Measurements from ENCODE around the gene PHLPP1.

Gene PHLPP1

DNA sequence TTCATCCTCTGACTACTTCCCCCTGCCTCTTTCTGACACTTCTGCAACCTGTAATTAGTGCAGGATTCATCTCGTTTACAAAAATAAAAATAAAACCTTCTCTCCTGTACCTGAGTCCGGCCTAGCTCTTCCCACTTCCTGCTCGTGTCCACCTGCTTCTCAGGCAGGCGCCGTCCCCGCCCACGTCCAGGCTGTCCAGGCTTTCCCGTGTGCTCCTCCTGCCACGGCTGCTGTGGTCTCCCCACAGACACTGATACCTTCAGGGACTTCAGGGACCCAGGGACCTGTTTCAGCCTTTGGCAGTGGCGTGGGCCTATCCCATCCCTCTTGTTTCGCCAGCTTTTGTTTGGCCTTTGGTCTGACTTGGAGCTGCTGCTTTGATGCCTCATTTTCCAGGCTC, 272.5 kb downstream of the PHLPP1 start:
- no peak for DNase-seq

DNA sequence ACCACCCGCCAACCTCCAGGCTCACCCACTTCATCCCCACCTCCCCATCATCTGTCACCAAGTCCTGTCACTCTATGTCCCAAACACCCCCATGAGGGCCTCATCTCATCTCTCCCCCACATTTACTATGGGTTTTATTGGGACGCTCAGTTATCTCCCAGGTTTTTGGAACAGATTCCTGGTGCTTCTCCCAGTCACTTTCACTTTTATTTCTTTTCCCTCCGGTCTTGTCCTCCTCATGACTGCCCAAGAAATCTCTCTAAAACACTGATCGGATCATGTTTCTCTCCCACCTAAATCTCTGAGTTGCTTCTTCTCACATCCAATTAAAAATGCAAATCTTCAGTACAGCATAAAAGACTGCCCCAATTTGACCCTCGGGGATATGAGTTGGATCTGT, 273.1 kb downstream of the PHLPP1 start:
- no peak for DNase-seq

DNA sequence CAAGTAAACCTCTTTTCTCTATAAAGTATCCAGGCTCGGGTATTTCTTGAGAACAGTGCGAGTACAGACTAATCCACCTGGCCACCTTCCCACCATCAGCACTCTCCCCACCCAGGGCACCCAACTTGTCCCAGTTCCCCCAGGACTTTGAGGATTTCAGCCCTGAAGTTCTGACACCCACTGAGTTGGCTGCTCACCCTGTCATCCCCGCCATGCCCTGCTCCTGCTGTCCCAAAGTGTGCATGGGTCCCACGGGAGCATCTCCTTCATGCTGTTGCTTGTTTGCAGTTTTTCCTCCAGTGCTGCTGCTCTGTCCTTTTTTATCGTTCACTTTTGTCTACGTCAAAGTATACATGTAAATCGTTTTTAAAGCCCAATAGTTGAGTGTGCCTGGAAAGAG, 273.9 kb downstream of the PHLPP1 start:
- no peak for DNase-seq

DNA sequence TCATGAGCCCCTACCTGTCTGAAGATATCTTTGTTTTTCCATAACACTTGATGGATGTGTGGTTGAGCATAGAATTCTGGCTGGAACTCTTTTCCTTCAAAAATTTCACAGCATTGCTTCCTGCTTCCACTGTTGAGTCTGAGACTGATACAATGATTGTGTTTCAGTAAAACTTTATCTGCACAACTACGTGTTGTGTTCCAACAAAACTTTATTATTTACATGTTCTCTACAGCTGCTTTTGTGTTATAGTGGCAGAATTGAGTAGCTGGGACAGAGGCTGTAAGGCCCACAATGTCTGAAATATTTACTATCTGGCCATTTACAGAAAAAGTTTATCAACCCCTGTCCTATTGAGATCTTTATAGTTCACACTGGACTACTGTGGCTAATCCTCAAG, 275.3 kb downstream of the PHLPP1 start:
- no peak for DNase-seq

DNA sequence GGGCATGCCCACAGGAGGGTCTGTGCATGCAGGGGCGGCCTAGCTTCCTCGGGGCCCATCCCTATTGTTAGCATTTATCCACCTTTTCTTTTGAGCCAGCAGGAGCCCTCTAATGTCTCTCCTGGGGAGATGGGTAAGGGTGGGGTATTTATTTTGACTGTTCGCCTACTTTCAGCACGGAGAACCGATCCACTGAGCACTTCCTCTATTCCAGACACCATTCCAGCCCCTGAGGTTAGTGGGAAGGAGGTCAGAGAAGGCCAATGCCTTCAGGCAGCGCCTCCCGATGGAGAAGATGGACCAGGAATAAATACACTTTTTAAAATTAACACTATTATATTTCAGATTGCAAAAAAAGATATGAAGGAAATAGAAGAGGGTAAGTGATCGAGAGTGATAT, 276.0 kb downstream of the PHLPP1 start:
- DNase-seq, result no peak

DNA sequence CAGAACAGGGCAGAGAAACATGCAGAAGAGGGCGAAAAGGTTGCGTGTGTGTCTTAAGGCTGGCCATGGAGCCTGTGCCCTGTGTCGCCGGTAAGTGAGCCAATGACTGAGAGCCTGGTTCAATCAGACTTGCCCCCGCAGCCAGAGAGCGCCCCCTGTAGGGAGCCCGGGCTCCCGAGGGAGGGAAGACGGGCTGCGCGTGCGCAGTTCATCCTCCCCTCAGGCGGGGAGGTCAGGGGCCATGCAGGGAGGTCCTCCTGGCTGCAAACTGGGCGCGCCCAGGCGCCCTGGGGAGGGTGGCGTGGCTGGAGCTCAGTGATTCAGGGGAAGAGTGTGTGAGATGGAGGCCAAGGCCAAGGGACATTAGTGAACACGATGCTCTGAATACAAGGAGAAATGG, 276.6 kb downstream of the PHLPP1 start:
- no peak for DNase-seq

DNA sequence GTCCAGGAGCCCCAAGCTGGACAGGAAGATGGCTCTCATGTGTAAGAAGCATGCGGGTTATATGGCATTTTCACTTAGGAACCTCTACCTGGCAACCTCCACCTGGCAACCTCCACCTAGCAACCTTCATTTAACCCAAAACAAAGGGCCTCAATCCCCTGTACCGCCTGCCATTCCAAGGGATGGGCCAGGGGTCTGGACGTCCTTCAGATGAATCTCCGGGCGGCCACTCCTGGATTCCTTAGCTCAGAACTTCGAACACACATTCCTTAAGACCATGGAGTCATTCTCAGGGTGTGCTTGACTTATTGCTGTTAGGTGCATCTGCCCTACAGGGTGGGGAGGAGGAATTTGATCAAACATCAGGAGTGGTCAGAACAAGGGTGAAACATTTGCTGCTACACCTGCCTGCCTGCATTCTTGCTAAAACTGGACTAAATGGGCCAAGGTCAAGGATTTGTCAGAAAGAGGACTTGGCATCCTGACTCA, 277.6 kb downstream of the PHLPP1 start:
- DNase-seq, result no peak

DNA sequence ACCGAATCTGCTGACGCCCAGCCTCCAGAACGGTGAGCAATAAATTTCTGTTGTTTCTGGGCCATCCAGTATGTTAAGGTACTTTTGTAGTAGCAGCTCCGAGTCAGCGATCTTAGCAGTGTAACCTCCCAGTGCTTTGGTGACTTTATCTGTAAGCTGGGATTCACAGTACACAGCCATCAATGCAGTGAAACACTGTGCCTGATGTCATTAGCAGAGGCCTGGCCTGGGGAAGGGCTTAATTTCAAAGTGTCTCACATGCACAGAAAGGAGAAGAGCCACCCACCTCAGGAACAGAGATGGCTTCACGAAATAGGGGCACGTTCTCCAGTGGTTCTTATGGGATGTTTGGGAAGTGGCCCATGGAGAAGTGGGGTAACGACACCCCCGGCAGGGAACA, 281.2 kb downstream of the PHLPP1 start:
- DNase-seq, result no peak

DNA sequence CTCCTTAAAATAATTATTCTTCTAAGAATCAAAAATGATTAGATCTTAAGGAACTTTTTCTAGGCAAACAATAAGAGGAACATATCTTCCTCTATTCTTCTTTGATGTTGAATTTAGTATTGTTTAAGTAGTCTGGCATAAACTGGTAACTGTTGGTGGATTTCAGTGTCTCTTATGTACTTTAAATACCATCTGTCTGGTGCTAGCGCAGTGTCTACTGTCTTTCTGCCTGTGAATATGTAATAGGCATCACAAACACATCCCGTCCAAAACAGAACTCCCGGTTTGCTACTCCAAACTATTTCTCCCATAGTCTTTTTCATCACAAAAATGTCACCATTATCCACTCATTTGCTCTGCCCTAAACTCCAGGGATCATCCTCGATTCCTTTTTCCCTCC, 281.7 kb downstream of the PHLPP1 start:
- DNase-seq, result no peak

DNA sequence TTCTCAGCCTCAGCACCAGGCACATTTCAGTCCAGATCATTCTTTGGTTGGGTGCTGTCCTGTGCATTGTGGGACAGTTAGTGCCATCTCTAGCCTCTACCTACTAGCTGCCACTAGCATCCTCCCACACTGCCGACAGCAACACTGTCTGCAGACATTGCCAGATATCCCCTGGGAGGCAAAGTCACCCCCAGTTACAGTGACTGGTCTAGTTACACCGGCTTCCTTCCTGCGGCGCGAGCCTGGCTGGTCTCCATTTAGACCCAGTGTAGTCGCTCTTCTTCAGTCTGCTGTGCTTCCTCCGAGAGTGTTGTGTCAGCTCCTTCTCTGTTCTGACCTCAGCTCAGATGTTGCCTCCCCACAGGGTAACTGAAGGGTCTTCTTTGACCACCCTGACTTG, 283.1 kb downstream of the PHLPP1 start:
- no peak for DNase-seq

DNA sequence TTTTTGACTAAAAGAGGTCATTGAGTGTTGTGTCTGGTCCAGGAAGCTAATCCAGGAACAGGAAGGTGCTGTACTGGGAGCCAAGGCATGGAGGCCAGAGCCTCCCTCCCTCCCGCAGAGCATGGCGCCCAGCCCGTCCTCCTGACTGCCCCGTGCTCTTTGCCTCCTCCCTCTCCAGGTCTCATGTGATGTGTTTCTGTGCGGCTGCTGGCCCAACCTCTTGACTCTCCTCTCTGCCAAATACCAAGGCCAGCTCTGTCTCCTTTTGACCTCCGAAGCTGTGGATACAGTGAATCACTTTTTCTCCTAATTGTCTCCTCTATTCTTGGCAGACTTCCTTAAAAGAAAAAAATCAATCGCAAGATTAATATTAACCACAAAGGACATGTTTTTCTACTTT, 284.1 kb downstream of the PHLPP1 start:
- no peak for DNase-seq

DNA sequence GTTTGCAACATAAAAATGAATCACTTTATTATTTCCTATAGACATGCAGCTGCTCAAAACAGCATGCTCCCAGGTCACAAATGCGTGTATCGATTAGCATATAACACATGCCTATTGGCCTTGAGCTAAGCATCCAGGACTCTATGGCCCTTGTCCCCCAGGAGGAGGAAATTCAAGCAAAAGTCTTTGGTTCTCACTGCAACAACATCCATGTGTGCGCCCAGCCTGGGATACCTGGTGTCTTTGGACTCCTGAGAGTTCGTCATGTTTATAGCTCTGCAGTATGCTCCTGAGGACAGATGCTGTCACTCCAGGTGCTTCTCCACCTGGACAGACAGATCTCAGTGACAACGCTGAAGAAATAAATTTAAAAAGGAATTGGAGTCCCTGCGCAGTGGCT, 284.6 kb downstream of the PHLPP1 start:
- no peak for DNase-seq

DNA sequence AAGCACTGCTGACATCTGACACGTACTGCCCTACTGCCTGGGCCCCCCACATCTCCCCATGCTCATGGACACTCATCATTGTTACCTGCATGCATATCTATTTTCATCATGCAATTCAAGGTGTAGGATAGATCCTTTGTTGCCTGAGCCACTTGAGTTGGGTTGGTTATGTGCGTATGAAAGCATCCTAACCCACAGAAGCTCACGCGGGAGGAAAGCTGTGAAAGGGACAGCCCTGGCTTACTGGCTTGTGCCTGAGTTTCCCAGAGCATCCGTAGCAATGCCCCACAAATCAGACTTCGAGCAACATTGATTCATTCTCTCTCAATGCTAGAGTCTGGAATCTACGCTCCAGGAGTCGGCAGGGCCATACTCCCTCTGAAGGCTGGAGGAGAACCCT, 285.5 kb downstream of the PHLPP1 start:
- DNase-seq, result no peak

DNA sequence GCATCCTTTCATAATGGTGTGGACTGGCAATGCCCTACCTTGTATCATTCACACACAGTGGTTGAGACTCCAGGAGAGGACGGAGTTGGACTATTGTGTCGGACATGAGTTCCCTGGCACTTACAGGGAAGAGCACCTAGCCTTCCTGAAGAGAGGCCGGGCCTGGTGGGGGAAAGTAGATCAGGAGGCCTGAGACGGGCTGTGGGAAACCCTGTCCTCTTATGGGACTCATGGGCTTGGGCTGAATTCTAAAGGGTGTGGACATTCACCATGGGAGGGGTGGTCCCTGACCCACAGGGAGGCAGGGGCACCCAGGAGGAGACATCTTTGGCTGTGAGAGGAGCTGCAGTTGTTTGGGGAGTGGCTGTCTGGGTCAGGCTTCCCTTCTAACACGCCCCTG, 286.5 kb downstream of the PHLPP1 start:
- DNase-seq, result no peak

DNA sequence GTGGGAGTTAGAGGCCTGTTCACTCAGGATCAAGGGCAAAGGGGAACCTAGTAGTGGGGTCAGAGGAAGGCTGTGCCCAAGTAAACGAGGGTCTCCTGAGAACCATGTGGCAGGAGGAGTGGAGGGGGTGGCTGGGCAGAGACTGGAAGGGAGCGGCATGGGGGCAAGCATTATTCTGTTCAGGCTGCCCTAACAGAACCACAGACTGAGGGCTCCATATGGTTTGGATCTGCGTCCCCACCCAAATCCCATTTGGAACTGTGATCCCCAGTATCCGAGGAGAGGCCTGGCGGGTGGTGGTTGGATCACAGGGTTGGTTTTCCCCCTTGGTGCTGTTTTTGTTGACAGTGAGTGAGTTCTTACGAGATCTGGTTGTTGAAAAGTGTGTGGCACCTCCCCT, 287.0 kb downstream of the PHLPP1 start:
- DNase-seq, result no peak

DNA sequence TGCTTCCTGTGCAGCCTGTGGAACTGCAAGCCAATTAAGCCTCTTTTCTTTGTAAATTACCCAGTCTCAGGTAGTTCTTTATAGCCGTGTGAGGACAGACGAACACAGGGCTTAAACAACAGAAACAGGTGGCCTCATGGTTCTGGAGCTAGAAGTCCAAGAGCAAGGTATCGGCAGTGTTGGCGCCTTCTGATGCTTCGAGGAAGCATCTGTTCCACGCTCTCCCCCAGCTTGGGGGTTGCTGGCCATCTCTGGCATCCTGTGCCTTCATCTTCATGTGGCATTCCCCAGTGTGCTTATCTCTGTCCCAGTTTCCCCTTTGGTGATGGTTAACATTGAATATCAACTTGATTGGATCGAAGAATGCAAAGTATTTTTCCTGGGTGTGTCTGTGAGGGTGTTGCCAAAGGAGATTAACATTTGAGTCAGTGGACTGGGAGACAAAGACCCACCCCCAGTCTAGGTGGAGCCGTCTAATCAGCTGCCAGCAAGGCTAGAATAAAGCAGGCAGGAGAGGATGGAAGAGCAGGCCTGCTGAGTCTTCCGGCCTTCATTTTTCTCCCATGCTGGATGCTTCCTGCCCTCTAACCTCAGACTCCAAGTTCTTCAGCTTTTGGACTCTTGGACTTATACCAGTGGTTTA, 287.6 kb downstream of the PHLPP1 start:
- no peak for DNase-seq

DNA sequence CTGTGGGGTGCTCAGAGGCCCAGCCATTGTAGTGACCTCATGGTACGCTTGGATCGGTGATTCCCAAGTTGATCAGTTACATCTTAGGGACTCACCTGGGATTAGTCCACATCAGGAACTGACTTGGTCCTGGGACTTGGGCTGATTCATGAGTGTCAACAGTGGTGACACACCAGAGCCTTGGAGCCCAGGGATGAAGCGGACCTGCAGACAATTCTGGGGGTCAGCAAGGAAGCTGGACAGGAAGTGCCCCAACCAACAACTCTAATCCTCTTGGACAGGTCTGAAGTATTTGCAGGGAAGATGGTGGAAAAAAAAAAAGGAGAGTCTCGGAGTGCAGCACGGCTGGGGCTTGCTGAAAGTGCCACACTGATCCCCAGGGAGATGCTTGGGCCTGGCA, 288.6 kb downstream of the PHLPP1 start:
- no peak for DNase-seq

DNA sequence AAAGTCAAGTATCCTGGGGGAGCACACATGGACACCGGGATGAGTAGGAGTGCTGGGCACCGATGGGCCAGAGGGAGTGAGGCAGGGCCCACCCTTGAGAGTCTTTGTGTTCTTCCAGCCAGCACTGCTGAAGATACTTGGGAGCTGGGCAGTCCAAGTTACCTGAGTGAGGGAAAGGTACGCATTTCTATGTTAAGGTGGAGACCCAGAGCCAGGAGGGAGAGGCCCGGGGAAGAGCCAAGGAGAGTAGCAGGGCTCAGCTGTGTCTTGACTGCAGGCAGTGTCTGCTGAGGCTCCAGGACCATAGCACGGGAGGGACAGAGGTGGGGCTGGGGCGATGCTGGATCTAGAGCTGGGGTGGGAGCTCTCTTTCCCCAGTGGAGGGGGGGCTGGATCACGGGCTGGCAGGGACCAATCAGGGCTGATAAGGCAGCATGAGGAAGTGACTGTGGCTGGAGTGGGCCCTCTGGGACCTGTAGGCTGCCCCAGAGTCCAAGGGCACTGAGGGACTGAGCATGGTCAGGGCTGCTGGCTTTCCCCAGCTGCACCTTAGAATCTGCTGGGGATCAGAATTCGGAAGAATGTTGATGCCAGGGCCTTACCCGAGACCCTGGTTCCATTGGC, 289.2 kb downstream of the PHLPP1 start:
- DNase-seq, result no peak

DNA sequence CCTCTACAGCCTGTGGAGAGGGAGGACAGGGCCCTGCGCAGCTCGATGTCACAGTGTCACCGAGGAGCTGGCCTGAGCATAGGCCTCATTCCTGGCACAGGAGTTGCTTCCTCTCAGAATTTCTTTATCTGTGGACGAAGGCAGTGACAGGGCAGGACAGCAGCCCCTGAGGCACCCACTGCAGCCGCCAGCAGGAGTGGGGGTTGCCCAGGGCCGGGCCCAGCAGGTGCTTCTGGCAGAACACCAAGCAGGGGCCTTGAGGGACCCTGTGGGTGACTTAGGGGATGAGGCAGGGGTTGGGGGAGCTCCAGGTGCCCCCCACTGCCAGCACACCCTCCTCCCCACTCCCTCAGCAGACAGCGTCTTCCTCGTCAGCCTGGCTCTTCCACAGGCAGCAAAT, 290.0 kb downstream of the PHLPP1 start:
- no peak for DNase-seq

DNA sequence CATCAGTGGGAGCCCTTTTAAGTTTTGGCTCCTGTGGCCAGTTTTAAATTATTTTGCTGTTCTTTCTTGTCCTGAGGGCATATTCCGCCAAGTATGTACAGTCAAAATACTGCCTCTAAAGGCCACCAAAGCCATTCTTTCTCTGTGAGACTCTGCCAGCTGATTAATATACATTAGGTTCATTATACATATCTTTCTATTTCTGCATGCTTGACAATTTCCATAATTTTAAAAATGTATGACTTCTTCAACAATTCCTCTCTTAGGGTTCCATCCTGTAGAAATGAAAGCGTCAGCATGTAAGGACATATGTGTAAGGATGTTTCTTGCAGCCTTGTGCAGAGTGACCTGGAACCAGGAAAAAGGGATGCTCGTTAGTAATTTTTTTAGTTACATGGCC, 291.9 kb downstream of the PHLPP1 start:
- DNase-seq, result no peak

DNA sequence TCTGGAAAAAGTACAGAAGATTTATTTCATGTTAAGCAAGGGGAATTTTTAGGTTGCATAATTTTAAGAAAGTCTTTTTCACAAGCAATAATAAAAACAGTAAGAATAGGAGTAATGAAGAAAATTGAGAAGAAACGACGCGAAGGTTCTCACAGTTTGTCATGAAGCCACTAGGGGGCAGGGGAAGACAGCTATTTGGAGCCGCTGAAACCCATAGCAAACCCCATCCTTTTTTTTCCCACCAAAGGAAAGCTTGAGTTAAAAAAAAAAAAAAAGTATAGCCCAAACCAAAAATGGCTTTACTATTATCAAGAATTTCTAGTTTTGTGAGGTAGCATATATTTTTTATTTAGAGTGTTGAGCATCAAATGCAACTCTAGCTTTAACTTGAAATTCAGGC, 300.9 kb downstream of the PHLPP1 start:
- peak; percentile 59 for DNase-seq

DNA sequence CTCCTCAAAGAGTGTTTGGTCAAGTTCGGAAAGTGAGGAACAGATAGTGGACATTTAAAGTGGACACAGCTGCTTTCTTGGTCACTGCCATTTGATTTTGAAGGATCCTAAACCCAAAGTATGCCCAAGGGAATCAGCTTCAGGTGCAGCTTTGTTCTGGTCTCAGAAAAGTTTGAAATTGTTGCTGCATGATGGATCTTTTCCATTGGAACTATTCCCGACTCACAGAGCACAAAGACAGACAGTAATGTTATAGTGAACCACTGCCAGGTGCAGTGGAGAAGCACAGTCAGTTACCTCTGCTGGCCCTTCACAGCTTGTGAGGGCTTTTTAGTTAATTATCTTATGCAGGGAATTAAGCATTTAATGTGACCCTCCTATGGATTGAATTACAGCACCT, 301.7 kb downstream of the PHLPP1 start:
- no peak for DNase-seq

DNA sequence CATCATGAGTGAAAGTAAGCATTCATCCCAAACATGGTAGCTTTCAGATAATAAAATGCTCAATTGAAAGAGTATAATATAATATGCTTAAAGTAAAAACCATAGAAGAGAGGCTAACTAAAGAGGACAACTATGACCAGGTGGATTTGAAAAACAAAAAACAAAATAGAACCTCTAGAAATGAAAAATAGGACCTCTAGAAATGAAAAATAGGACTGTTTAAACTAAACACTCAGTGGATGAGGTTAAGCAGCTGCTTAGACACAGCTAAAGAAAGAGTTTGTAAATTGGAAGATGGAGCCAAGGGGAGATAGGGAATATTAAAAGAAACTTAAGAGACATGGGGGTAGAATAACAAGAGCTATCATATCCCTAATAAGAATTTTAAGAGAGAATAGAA, 302.6 kb downstream of the PHLPP1 start:
- no peak for DNase-seq

DNA sequence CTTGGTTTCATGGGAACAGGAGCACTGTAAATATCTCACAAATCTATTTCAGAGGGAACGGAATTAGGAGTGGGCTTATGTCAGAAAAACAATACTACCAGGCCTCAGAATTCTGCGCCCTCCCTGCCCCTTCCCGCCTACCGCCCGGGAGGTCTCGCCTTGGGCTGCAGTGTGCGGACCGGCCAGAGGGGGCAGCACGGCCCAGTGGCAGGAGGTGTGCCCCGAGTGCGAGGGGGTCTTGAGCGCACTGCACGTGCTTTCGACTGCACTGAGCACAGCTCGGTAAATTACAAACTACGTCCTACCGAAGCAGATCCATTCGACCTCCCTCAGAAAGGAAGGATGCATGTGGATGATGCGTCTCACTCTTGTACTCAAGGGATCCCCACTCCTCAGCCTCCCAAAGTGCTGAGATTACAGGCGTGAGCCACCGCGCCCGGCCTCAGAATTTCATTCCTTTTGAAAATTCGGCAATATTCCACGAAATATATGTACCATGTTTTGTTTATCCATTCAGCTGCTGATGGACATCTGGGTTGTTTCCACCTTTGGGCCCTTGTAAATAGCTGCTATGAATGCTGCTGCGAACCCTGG, 307.2 kb downstream of the PHLPP1 start:
- no peak for DNase-seq
